Inferior parietal cortex (tissue), 1 donor: ENCODE results near the gene SH3BP4.
A peak's percentile ranks its signal among the peaks of the same experiment; 100 is the strongest.

Experiments used
- DNase-seq: peaks from one replicate; pipeline ENCODE4 v3.0.0-alpha.2; 2016; ENCODE audit errors: extremely low spot score

SH3BP4 gene

DNA sequence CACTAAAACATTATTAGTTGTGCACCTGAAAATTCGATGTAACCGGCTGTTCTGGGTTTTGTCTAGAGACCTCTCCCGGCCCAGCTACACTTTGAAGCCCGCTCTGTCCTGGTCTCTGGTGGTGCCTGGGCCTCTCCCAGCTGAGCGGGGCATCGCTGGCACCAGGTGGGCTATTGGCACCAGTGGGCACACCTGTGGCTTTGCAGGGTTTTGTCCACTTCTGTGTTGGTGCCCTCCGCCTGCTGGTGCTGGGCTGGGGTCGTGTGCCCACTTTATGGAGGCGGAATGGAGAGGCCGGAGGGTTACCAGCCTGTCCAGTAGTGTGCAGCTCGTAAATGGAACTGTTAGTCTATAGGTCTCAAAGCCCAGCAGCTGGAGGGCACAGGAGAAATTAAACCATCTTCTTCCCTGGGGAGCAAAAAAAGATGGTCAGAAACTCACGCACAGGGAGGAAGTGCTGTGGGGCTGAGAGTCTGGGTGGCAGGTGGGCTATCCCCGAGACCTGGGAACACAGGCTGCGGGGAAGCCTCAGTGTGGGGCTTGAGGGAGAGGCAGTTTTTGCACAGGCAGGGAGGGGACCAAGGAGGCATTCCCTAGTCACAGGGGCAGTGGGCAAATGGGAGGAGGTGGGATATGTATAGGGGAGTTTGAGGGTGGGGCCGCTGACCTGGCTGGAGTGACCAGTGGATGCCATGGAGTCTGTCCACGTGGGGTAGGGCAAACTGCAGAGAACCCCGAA lies 30.4 kb downstream of the SH3BP4 start:
- no peak for DNase-seq

GRCh38 chr2:234983011-234983726 lies 31.4 kb downstream of the SH3BP4 start:
- DNase-seq: no peak

DNA sequence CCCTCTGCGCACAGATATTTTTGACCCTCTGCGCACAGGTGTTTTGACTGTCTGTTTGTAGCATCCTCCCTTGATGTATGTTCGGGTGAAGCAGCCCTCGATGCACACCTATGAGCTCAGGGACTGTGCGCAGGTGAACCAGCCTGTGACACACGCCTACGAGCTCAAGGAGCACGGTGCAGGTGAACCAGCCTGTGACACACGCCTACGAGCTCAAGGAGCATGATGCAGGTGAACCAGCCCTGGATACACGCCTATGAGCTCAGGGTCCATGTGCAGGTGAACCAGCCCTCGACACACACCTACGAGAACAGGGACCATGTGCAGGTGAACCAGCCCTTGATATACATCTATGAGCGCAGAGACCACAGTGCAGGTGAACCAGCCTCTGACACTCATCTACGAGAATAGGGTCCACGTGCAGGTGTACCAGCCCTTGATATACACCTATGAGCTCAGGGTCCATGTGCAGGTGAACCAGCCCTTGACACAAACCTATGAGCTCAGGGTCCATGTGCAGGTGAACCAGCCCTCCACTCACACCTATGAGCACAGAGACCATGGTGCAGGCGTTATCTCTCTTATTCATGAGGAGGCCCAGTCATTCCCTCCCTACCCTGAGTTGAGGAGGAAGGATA lies 33.9 kb downstream of the SH3BP4 start:
- DNase-seq: no peak

DNA sequence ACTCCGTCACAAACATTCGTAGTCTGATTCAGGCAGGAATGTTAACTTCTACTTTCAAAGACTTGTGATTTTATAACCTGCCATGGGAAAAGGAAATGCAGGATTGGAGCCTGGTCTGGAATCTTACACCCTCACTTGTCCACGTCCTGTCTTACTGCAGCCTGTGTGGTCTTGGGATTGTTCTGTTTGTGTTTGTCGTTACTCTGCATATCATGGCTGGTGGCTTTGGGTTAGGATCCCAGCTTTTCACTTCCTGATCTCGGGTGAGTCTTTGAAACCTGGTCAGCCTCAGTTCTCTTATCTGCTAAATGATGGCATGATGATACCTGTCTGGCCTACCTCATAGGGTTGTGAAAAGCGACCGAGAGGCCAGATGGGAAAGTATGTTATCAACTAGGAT lies 34.6 kb downstream of the SH3BP4 start:
- no peak for DNase-seq

GRCh38 chr2:234986876-234987720 lies 35.3 kb downstream of the SH3BP4 start:
- no peak for DNase-seq

DNA sequence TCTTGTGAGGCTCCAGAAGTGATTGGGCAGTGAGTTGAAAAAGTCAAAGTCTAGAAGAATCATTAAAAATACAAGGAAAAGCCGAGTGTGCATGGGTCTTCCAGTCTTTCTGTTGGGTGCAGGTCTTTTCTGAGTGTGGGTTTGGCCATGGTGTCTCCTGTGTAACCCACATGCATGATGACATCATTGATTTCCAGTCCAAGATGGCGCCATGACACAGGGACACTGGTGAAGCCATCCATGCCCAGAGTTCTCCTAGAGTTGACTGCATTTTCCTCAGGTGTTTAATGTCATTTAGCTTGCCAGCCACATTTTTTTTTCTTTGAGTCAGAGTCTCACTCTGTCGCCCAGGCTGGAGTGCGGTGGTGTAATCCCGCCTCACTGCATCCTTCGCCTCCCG lies 35.9 kb downstream of the SH3BP4 start:
- DNase-seq: no peak

- DNase-seq: no peak
These were observed 36.7 kb downstream of the SH3BP4 start for GRCh38 chr2:234988491-234988890.

- peak; percentile 51 for DNase-seq
These were observed 37.4 kb downstream of the SH3BP4 start for GRCh38 chr2:234989183-234989701.

GRCh38 chr2:234990300-234990699 lies 38.5 kb downstream of the SH3BP4 start:
- no peak for DNase-seq

- DNase-seq: no peak
These were observed 39.5 kb downstream of the SH3BP4 start for GRCh38 chr2:234991290-234991689.

GRCh38 chr2:234991793-234992192 lies 40.0 kb downstream of the SH3BP4 start:
- DNase-seq: no peak

DNA sequence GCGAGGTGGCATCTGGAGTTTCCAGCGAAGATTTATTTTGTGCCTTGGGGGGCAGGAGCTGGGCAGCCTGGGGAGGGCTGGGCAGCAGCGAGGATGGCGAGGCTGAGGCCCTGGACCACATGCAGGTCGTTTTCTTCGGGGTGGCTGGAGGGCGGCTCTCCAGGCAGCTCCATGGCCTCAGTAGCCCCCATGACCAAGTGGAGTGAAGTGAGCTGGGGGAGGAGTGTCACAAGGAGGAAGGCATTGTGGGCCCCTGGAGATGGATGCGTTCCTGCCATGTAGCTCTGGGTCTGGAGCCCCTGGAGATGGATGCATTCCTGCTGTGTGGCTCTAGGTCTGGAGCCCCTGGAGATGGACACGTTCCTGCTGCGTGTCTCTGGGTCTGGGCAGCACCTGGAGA lies 40.4 kb downstream of the SH3BP4 start:
- no peak for DNase-seq

- DNase-seq: no peak
These were observed 41.0 kb downstream of the SH3BP4 start for GRCh38 chr2:234992624-234993349.

- DNase-seq: no peak
These were observed 41.7 kb downstream of the SH3BP4 start for GRCh38 chr2:234993541-234993981.

GRCh38 chr2:234994438-234995321 lies 42.9 kb downstream of the SH3BP4 start:
- DNase-seq: no peak

DNA sequence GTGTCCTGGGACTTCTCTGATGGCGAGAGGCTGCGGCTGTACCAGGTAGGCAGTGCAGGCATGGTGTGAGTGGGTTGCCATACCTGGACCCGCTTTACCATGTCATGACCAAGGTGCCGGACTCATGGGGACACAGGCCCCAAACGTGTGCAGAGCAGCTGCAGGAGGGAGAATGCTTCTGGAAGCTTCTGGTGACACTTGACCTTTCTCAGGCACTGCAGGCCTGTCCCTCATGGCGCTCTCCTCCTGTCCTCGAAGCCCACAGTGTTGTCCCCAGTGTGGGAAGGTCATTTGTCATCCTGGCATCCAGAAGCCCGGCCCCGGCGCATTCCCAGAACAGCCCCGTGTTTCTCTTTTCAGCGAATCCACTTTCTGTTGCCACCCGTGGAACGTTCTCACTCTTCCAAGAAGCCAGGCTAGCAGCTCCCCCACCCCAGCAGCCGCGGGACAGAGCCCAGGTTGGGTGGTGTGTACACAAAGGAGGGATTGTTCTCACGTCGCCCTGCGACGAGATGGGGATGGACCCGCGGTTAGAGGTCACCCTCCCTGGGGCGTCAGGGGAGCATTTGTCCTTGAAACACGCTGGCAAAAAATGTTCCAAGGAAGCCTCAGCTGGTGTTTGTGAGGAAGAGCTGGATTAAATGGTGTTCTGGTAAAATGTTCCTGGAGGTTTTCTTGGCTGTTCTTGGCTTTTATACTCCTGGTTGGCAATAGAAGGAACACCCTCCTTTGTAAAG lies 43.7 kb downstream of the SH3BP4 start:
- no peak for DNase-seq

DNA sequence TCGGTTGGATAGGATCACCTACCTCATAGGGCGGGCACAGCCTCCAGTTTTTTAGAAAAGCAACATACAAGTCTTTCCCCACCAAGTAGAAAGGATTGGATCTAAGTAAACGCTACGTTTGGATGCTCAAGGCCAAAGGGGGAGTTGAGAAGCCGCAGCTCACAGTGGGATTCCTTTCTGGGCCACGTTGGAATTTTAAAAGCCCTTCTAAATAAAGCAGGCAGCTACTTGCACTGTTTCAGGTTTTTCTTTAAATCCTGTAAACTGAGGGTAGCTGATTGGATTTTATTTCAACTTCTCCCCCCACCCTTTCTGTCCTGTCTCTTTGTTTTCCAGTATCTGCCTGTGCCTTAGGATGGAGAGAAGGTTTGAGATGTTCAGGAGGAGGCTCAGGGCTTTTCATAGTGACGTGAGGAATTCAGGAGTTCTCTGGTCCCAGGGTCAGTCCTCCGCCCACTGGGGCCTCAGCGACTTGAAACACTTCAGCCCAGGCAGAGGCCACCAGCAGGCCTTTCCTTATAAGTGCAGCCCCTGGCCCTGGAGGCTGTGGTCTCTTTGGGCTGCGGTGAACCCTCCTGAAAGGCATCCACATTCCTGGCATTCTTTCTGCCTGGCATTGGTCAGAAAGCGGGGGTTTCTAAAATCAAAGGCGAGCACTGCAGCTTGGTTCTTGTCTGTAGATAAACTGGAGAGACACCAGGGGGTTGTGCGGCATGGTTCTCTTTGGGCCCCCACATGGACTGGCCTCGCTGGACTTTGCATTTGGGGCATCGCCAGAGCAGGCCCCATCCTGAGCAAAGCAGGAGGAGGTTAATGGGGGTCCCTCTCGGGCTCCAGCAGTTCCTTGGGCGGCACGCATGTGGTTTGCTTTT lies 44.5 kb downstream of the SH3BP4 start:
- no peak for DNase-seq

DNA sequence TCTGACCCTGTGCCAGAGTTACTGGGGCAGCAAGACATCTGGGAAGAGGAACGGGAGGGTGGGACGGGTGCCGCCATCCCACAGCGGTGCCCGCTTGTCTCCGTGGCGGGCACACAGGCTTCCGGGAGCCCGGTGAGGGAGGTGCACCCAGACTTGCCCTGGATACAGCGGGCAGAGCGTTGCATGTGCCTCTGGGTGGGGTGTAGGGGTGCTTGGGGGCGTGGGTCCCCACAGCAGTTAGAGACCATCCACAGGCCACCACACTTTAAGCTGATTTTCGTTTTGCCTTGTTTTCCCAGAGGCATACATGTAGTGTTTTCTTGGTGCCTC lies 45.1 kb downstream of the SH3BP4 start:
- DNase-seq: no peak
